Esophagus squamous epithelium (tissue), 4 donors: ENCODE results near the gene C10orf95.

Source experiments
- CTCF ChIP-seq, 6 experiments: fragments of 450-650 bp in 4 of 6; fragments of 200-600 bp in 2 of 6; sonication (generic) in 2 of 6; IDR thresholded peaks; one replicate each; pipeline ENCODE4 v1.5.1; 2016 to 2019; ENCODE audit warnings: antibody characterized with exemption in 6 of 6, mild to moderate bottlenecking in 4 of 6, moderate library complexity in 4 of 6
- POLR2A ChIP-seq, 4 donors: fragments of 450-650 bp; IDR thresholded peaks; one replicate each; pipeline ENCODE4 v1.6.1; 2017; ENCODE audit warnings: antibody characterized with exemption in 4 of 4, mild to moderate bottlenecking in 4 of 4, moderate library complexity in 3 of 4

- no peak for TF ChIP-seq CTCF (IDR thresholded peaks at IDR 0.05)
- no peak for TF ChIP-seq POLR2A (IDR thresholded peaks at IDR 0.05)
Measured at GRCh38 chr10:102434394-102435132, 16.8 kb downstream of the C10orf95 start.
